ENCODE results near the gene DEXI.

DNA sequence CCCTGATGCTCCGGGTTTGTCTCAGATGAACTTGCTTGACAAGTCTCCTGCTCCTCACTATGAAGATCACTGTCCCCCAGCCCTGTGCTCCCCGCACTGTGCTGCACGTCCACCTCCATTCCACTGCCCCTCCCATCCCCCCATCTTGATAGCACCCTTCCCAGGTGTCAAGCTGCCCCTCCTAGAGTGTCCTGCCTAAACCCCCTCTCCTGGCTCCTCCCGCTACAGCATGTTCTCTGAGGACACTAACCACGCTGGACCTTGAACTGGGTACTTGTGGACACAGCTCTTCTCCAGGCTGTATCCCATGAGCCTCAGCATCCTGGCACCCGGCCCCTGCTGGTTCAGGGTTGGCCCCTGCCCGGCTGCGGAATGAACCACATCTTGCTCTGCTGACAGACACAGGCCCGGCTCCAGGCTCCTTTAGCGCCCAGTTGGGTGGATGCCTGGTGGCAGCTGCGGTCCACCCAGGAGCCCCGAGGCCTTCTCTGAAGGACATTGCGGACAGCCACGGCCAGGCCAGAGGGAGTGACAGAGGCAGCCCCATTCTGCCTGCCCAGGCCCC, 18.5 kb downstream of the DEXI start:
- TF ChIP-seq, protein P1, sequence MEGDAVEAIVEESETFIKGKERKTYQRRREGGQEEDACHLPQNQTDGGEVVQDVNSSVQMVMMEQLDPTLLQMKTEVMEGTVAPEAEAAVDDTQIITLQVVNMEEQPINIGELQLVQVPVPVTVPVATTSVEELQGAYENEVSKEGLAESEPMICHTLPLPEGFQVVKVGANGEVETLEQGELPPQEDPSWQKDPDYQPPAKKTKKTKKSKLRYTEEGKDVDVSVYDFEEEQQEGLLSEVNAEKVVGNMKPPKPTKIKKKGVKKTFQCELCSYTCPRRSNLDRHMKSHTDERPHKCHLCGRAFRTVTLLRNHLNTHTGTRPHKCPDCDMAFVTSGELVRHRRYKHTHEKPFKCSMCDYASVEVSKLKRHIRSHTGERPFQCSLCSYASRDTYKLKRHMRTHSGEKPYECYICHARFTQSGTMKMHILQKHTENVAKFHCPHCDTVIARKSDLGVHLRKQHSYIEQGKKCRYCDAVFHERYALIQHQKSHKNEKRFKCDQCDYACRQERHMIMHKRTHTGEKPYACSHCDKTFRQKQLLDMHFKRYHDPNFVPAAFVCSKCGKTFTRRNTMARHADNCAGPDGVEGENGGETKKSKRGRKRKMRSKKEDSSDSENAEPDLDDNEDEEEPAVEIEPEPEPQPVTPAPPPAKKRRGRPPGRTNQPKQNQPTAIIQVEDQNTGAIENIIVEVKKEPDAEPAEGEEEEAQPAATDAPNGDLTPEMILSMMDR (IDR thresholded peaks at IDR 0.05; ENCODE audit: low read depth, low read length, poor library complexity, severe bottlenecking) = no peak
- no peak for TF ChIP-seq EZH2phosphoT487 (IDR thresholded peaks at IDR 0.05; ENCODE audit: borderline replicate concordance, low read length)
